HG03103 (cell line): ENCODE measurements around the gene PLCB1.

Experiments
- ATAC-seq: cut with Tn5 transposase; IDR thresholded peaks from one replicate; pipeline ENCODE4 v1.9.1; 2021; ENCODE audit warnings: low read depth; ENCODE audit not compliant: unreplicated experiment

The PLCB1 gene

GRCh38 chr20:8880085-8880853 is 748.2 kb downstream of the PLCB1 start:
- no peak for ATAC-seq

GRCh38 chr20:8891039-8891438 is 759.0 kb downstream of the PLCB1 start:
- ATAC-seq = no peak

GRCh38 chr20:8895472-8895871 is 763.4 kb downstream of the PLCB1 start:
- no peak for ATAC-seq

- ATAC-seq = no peak
Observed at GRCh38 chr20:8898823-8899222, 766.8 kb downstream of the PLCB1 start.

- no peak for ATAC-seq
Observed at GRCh38 chr20:8901237-8902025, 769.4 kb downstream of the PLCB1 start.

GRCh38 chr20:8903655-8904605 is 771.9 kb downstream of the PLCB1 start:
- no peak for ATAC-seq

GRCh38 chr20:8909596-8909995 is 777.5 kb downstream of the PLCB1 start:
- no peak for ATAC-seq

- ATAC-seq = no peak
Observed at GRCh38 chr20:8912096-8912495, 780.0 kb downstream of the PLCB1 start.

- no peak for ATAC-seq
Observed at GRCh38 chr20:8912731-8913130, 780.7 kb downstream of the PLCB1 start.

- no peak for ATAC-seq
Observed at GRCh38 chr20:8913456-8913855, 781.4 kb downstream of the PLCB1 start.

- ATAC-seq = no peak
Observed at GRCh38 chr20:8914421-8914820, 782.4 kb downstream of the PLCB1 start.

GRCh38 chr20:8917084-8917483 is 785.0 kb downstream of the PLCB1 start:
- ATAC-seq = no peak

GRCh38 chr20:8918145-8918544 is 786.1 kb downstream of the PLCB1 start:
- no peak for ATAC-seq

- no peak for ATAC-seq
Observed at GRCh38 chr20:8924539-8924938, 792.5 kb downstream of the PLCB1 start.

- ATAC-seq = no peak
Observed at GRCh38 chr20:8930726-8931125, 798.7 kb downstream of the PLCB1 start.

- no peak for ATAC-seq
Observed at GRCh38 chr20:8932192-8933165, 800.4 kb downstream of the PLCB1 start.

GRCh38 chr20:8933381-8933807 is 801.3 kb downstream of the PLCB1 start:
- no peak for ATAC-seq

GRCh38 chr20:8934362-8934761 is 802.3 kb downstream of the PLCB1 start:
- no peak for ATAC-seq
